ENCODE measurements around the gene RIMBP2.

The RIMBP2 gene

GRCh38 chr12:130621696-130622298 is 94.3 kb downstream of the RIMBP2 start:
- no peak for TF ChIP-seq CTCF (IDR thresholded peaks at IDR 0.05; ENCODE audit: borderline replicate concordance, extremely low read depth, low read length, poor library complexity, severe bottlenecking)
- TF ChIP-seq EZH2 (IDR thresholded peaks at IDR 0.05; ENCODE audit: borderline replicate concordance, low read depth, low read length, severe bottlenecking) = no peak
- H3K9me3 ChIP-seq (ENCODE audit: insufficient read depth, low read length, severe bottlenecking) = peaks cover 6% of the 10 kb centered on the region
- no peak overlapping the region for H3K4me2 ChIP-seq (ENCODE audit: insufficient read depth, low read length)
- no peak overlapping the region for H3K9ac ChIP-seq (ENCODE audit: low read depth, low read length)
- H3K27ac ChIP-seq (ENCODE audit: low read length) = no peak overlapping the region
- no peaks in the 10 kb centered on the region for H3K27me3 ChIP-seq (ENCODE audit: insufficient read depth, low read length, poor library complexity)
- ATAC-seq (ENCODE audit: insufficient read depth, low read depth) = no peak
- H3K4me1 ChIP-seq (ENCODE audit: insufficient read depth, low read length) = no peaks in the 10 kb centered on the region
- no peak overlapping the region for H2AFZ ChIP-seq (ENCODE audit: low read depth, low read length)
- H3K36me3 ChIP-seq (ENCODE audit: insufficient read depth, low read length) = no peaks in the 10 kb centered on the region
- DNase-seq = no peak
- H3K79me2 ChIP-seq (ENCODE audit: insufficient read depth, low read length) = no peaks in the 10 kb centered on the region
- no peaks in the 10 kb centered on the region for H4K20me1 ChIP-seq (ENCODE audit: insufficient read depth, low read length)
- H3K4me3 ChIP-seq (ENCODE audit: low read depth in 1 of 2, low read length in 2 of 2) = no peak overlapping the region

GRCh38 chr12:130620756-130621155 is 95.3 kb downstream of the RIMBP2 start:
- Histone ChIP-seq H3K4me1 (ENCODE audit: insufficient read depth, low read length) (no peaks in the 10 kb centered on the region), H3K36me3 (ENCODE audit: insufficient read depth, low read length) (no peaks in the 10 kb centered on the region), H3K9ac (ENCODE audit: low read depth, low read length) (no peak overlapping the region), H2AFZ (ENCODE audit: low read depth, low read length) (no peak overlapping the region), H3K4me2 (ENCODE audit: insufficient read depth, low read length) (no peak overlapping the region), H3K9me3 (ENCODE audit: insufficient read depth, low read length, severe bottlenecking) (peaks cover 2% of the 10 kb centered on the region), H3K27me3 (ENCODE audit: insufficient read depth, low read length, poor library complexity) (no peaks in the 10 kb centered on the region), H3K79me2 (ENCODE audit: insufficient read depth, low read length) (no peaks in the 10 kb centered on the region), H3K27ac (ENCODE audit: low read length) (no peak overlapping the region), H4K20me1 (ENCODE audit: insufficient read depth, low read length) (no peaks in the 10 kb centered on the region), H3K4me3 (ENCODE audit: low read depth in 1 of 2, low read length in 2 of 2) (no peak overlapping the region)
- ATAC-seq (ENCODE audit: insufficient read depth, low read depth) (no peak), DNase-seq (no peak)
- TF ChIP-seq CTCF (IDR thresholded peaks at IDR 0.05; ENCODE audit: borderline replicate concordance, extremely low read depth, low read length, poor library complexity, severe bottlenecking) (no peak), EZH2 (IDR thresholded peaks at IDR 0.05; ENCODE audit: borderline replicate concordance, low read depth, low read length, severe bottlenecking) (no peak)

- H3K36me3 ChIP-seq (ENCODE audit: insufficient read depth, low read length) = no peaks in the 10 kb centered on the region
- no peaks in the 10 kb centered on the region for H4K20me1 ChIP-seq (ENCODE audit: insufficient read depth, low read length)
- H3K79me2 ChIP-seq (ENCODE audit: insufficient read depth, low read length) = no peaks in the 10 kb centered on the region
- H3K9ac ChIP-seq (ENCODE audit: low read depth, low read length) = no peak overlapping the region
- no peaks in the 10 kb centered on the region for H3K27me3 ChIP-seq (ENCODE audit: insufficient read depth, low read length, poor library complexity)
- no peak overlapping the region for H2AFZ ChIP-seq (ENCODE audit: low read depth, low read length)
- H3K9me3 ChIP-seq (ENCODE audit: insufficient read depth, low read length, severe bottlenecking) = peaks cover 2% of the 10 kb centered on the region
- DNase-seq = no peak
- no peak overlapping the region for H3K4me2 ChIP-seq (ENCODE audit: insufficient read depth, low read length)
- no peak overlapping the region for H3K4me3 ChIP-seq (ENCODE audit: low read depth in 1 of 2, low read length in 2 of 2)
- no peak for ATAC-seq (ENCODE audit: insufficient read depth, low read depth)
- no peaks in the 10 kb centered on the region for H3K4me1 ChIP-seq (ENCODE audit: insufficient read depth, low read length)
- TF ChIP-seq EZH2 (IDR thresholded peaks at IDR 0.05; ENCODE audit: borderline replicate concordance, low read depth, low read length, severe bottlenecking) = no peak
- no peak for TF ChIP-seq CTCF (IDR thresholded peaks at IDR 0.05; ENCODE audit: borderline replicate concordance, extremely low read depth, low read length, poor library complexity, severe bottlenecking)
- H3K27ac ChIP-seq (ENCODE audit: low read length) = no peak overlapping the region
Observed at GRCh38 chr12:130620281-130620680, 95.8 kb downstream of the RIMBP2 start.
